GM23338 (cell line): ENCODE results near the gene PER3. TPM values are rescaled to one million over a fixed set of nuclear protein-coding genes. Genes with fewer than 3 reads are reported as not detected.

ENCODE experiments used
- ATAC-seq: fragments of 200-7000 bp; cut with Tn5 transposase; 3 replicates; pipeline ENCODE4 v1.9.1; 2020
- DNase-seq: peaks from one replicate; pipeline ENCODE4 v3.0.0-alpha.2; 2015; ENCODE audit warnings: low spot score
- H2AFZ ChIP-seq: fragments of 200-600 bp; sonication (generic); 2 replicates; pipeline ENCODE4 v1.8.0; 2016; ENCODE audit warnings: antibody characterized with exemption, mild to moderate bottlenecking, moderate library complexity
- H3F3A ChIP-seq: fragments of 200-600 bp; sonication (generic); replicated peaks from 2 replicates; pipeline ENCODE4 v1.8.0; 2017; ENCODE audit warnings: antibody characterized with exemption, mixed run types, low read depth
- H3K27ac ChIP-seq: fragments of 200-600 bp; sonication (generic); 2 replicates; pipeline ENCODE4 v1.6.1; 2016; ENCODE audit warnings: low read depth
- H3K27me3 ChIP-seq: fragments of 200-600 bp; sonication (generic); 2 replicates; pipeline ENCODE4 v1.8.0; 2016; ENCODE audit warnings: mild to moderate bottlenecking, mixed run types, moderate library complexity; ENCODE audit not compliant: insufficient read depth
- H3K36me3 ChIP-seq: fragments of 200-600 bp; sonication (generic); 2 replicates; pipeline ENCODE4 v1.8.0; 2016; ENCODE audit warnings: mild to moderate bottlenecking; ENCODE audit not compliant: insufficient read depth
- H3K4me1 ChIP-seq: fragments of 200-600 bp; sonication (generic); 2 replicates; pipeline ENCODE4 v1.8.0; 2016; ENCODE audit warnings: mild to moderate bottlenecking, moderate library complexity; ENCODE audit not compliant: insufficient read depth
- H3K4me2 ChIP-seq: fragments of 200-600 bp; sonication (generic); 2 replicates; pipeline ENCODE4 v1.7.1; 2017; ENCODE audit warnings: mixed run types
- H3K4me3 ChIP-seq: fragments of 200-600 bp; sonication (generic); 2 replicates; pipeline ENCODE4 v1.6.1; 2016; ENCODE audit warnings: mixed run types
- H3K79me2 ChIP-seq: fragments of 200-600 bp; sonication (generic); replicated peaks from 2 replicates; pipeline ENCODE4 v1.8.0; 2017; ENCODE audit warnings: mild to moderate bottlenecking; ENCODE audit not compliant: insufficient read depth
- H3K9me2 ChIP-seq: fragments of 200-600 bp; sonication (generic); 2 replicates; pipeline ENCODE4 v1.8.0; 2017; ENCODE audit not compliant: insufficient read depth
- H4K20me1 ChIP-seq: fragments of 200-600 bp; sonication (generic); replicated peaks from 2 replicates; pipeline ENCODE4 v1.8.0; 2017; ENCODE audit warnings: mild to moderate bottlenecking; ENCODE audit not compliant: insufficient read depth
- H3K27ac Mint-ChIP-seq: 2 replicates; pipeline ENCODE4 v1.8.0; 2020; ENCODE audit warnings: inconsistent platforms, mild to moderate bottlenecking, moderate library complexity, mixed read lengths
- H3K27me3 Mint-ChIP-seq: 3 replicates; pipeline ENCODE4 v1.8.0; 2022; ENCODE audit warnings: low read depth, mild to moderate bottlenecking, moderate library complexity, mixed read lengths, inconsistent platforms; ENCODE audit not compliant: insufficient read depth, poor library complexity
- H3K36me3 Mint-ChIP-seq: 3 replicates; pipeline ENCODE4 v1.8.0; 2021; ENCODE audit warnings: low read depth, mild to moderate bottlenecking, inconsistent platforms, moderate library complexity, mixed read lengths
- H3K4me1 Mint-ChIP-seq: 3 replicates; pipeline ENCODE4 v1.8.0; 2020; ENCODE audit warnings: mild to moderate bottlenecking, inconsistent platforms, mixed read lengths
- H3K4me3 Mint-ChIP-seq: 3 replicates; pipeline ENCODE4 v1.8.0; 2021; ENCODE audit warnings: moderate library complexity, mild to moderate bottlenecking, inconsistent platforms, mixed read lengths
- H3K9me3 Mint-ChIP-seq: 3 replicates; pipeline ENCODE4 v1.8.0; 2020; ENCODE audit warnings: moderate library complexity, mild to moderate bottlenecking, inconsistent platforms, mixed read lengths
- EZH2 ChIP-seq: fragments of 200-600 bp; sonication (generic); IDR thresholded peaks from one replicate; pipeline ENCODE4 v1.8.0; 2017; ENCODE audit warnings: antibody characterized with exemption, mild to moderate bottlenecking, low read depth; ENCODE audit not compliant: unreplicated experiment
- EZH2phosphoT487 ChIP-seq: fragments of 200-600 bp; sonication (generic); IDR thresholded peaks from one replicate; pipeline ENCODE4 v1.8.1; 2018; ENCODE audit warnings: antibody characterized with exemption; ENCODE audit not compliant: unreplicated experiment
- JUNB ChIP-seq: IDR thresholded peaks from one replicate; pipeline ENCODE4 v1.6.1; 2016; ENCODE audit warnings: antibody characterized with exemption; ENCODE audit not compliant: unreplicated experiment
- POLR2AphosphoS5 ChIP-seq: IDR thresholded peaks from 2 replicates; pipeline ENCODE4 v1.6.1; 2016; ENCODE audit warnings: antibody characterized with exemption, low read depth
- STAT1 ChIP-seq: IDR thresholded peaks from one replicate; pipeline ENCODE4 v1.6.1; 2016; ENCODE audit warnings: antibody characterized with exemption; ENCODE audit not compliant: unreplicated experiment
- ZNF114 ChIP-seq: fragments of 250-450 bp; sonication (Bioruptor Pico); IDR thresholded peaks from 2 replicates; pipeline ENCODE4 v1.5.0; 2020; ENCODE audit warnings: mild to moderate bottlenecking, moderate library complexity
- ZNF331 ChIP-seq: fragments of 250-450 bp; sonication (Bioruptor Pico); IDR thresholded peaks from 2 replicates; pipeline ENCODE4 v1.5.0; 2020; ENCODE audit warnings: low read depth, mild to moderate bottlenecking, moderate library complexity
- polyA plus RNA-seq: library from polyadenylated mRNA; unstranded; fragments of >200 nt; fragmentation: Nextera tagmentation; extraction: Ambion mirVana; gene quantifications from 2 replicates; pipeline ENCODE4 v1.2.1, GENCODE V29; 2016
- total RNA-seq: library from RNA; depleted of rRNA; stranded (reverse); fragments of >200 nt; shearing (Covaris generic); gene quantifications from 2 replicates; pipeline ENCODE4 v1.2.3, GENCODE V29; 2014
- TF ChIP-seq, protein P1 (sequence below), 2 experiments: fragments of 200-600 bp in 1 of 2; sonication (generic) in 1 of 2; conservative IDR thresholded peaks; 2 replicates each; pipeline versions ENCODE4 v1.5.1 to v1.6.1; 2016 to 2017; ENCODE audit warnings: antibody characterized with exemption in 2 of 2, low read depth in 2 of 2, mild to moderate bottlenecking in 2 of 2, moderate library complexity in 1 of 2
- TF ChIP-seq, protein P2 (sequence below): IDR thresholded peaks from 2 replicates; pipeline ENCODE4 v1.6.1; 2016; ENCODE audit warnings: antibody characterized with exemption
- TF ChIP-seq, protein P3 (sequence below): IDR thresholded peaks from one replicate; pipeline ENCODE4 v1.6.1; 2018; ENCODE audit warnings: antibody characterized with exemption; ENCODE audit not compliant: unreplicated experiment

The PER3 gene
- total and polyA plus RNA-seq, 2 experiments from 2014 or later, result 6.1 to 16.4 TPM

DNA sequence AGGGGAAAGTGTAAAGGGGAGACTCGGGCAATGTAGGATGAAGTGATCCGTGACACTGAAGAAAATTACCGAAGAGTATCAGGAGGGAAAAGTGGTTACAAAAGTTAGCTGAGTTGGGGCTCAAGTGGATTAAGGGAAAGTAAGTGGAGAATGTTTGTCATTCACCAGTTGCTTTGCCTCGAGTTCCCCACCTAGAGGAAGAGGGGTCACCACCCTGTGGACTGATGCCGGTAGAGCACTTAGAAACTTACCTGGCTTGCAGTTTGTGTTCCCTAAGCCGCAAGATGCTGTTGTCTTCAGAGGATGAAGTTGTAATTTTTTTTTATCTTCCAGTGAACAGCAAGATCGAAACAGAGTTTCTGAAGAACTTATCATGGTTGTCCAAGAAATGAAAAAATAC, 1.0 kb downstream of the PER3 start:
- Mint-ChIP-seq H3K4me1 (no peaks in the 10 kb centered on the region), H3K4me3 (peak overlapping the region; percentile 57), H3K36me3 (peaks cover 64% of the 10 kb centered on the region), H3K27ac (no peak overlapping the region), H3K9me3 (peaks cover 21% of the 10 kb centered on the region), H3K27me3 (peaks cover 17% of the 10 kb centered on the region)
- ATAC-seq (peak; percentile 6; the same call in 1 of the 3 replicates), DNase-seq (peak; percentile 56)
- no peak for TF ChIP-seq STAT1
- TF ChIP-seq, protein P1, sequence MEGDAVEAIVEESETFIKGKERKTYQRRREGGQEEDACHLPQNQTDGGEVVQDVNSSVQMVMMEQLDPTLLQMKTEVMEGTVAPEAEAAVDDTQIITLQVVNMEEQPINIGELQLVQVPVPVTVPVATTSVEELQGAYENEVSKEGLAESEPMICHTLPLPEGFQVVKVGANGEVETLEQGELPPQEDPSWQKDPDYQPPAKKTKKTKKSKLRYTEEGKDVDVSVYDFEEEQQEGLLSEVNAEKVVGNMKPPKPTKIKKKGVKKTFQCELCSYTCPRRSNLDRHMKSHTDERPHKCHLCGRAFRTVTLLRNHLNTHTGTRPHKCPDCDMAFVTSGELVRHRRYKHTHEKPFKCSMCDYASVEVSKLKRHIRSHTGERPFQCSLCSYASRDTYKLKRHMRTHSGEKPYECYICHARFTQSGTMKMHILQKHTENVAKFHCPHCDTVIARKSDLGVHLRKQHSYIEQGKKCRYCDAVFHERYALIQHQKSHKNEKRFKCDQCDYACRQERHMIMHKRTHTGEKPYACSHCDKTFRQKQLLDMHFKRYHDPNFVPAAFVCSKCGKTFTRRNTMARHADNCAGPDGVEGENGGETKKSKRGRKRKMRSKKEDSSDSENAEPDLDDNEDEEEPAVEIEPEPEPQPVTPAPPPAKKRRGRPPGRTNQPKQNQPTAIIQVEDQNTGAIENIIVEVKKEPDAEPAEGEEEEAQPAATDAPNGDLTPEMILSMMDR (conservative IDR thresholded peaks at IDR 0.05; ENCODE audit: low read depth in 2 of 2), result peak; percentile 37 to 42; a peak in 3 of 4 replicates
- no peak for TF ChIP-seq EZH2phosphoT487
- no peaks in the 10 kb centered on the region for H3K79me2 ChIP-seq
- H4K20me1 ChIP-seq, result no peaks in the 10 kb centered on the region
- H3F3A ChIP-seq, result no peaks in the 10 kb centered on the region
- 0 out of 2 replicates have a peak, but pooled peaks cover 4% of the 10 kb centered on the region for H3K4me1 ChIP-seq
- H3K4me3 ChIP-seq, result peak overlapping the region; percentile 63
- H3K27me3 ChIP-seq, result peaks cover 9% of the 10 kb centered on the region
- no peak overlapping the region for H3K27ac ChIP-seq
- H3K36me3 ChIP-seq, result peaks cover 36% of the 10 kb centered on the region
- no peaks in the 10 kb centered on the region; the same call in 1 of the 2 replicates for H3K9me2 ChIP-seq
- no peak overlapping the region for H2AFZ ChIP-seq
- peak overlapping the region; percentile 78 for H3K4me2 ChIP-seq

GRCh38 chr1:7786795-7787194, 2.7 kb downstream of the PER3 start:
- Mint-ChIP-seq H3K36me3 (peaks cover 73% of the 10 kb centered on the region), H3K27me3 (peaks cover 17% of the 10 kb centered on the region)
- H3F3A ChIP-seq, result no peaks in the 10 kb centered on the region
- no peak for TF ChIP-seq STAT1
- TF ChIP-seq EZH2, result no peak
- TF ChIP-seq JUNB, result no peak
- TF ChIP-seq, protein P2, sequence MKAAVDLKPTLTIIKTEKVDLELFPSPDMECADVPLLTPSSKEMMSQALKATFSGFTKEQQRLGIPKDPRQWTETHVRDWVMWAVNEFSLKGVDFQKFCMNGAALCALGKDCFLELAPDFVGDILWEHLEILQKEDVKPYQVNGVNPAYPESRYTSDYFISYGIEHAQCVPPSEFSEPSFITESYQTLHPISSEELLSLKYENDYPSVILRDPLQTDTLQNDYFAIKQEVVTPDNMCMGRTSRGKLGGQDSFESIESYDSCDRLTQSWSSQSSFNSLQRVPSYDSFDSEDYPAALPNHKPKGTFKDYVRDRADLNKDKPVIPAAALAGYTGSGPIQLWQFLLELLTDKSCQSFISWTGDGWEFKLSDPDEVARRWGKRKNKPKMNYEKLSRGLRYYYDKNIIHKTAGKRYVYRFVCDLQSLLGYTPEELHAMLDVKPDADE, result no peak
- no peak for TF ChIP-seq ZNF114 (CRISPR knock-in tag)
- TF ChIP-seq, protein P3, sequence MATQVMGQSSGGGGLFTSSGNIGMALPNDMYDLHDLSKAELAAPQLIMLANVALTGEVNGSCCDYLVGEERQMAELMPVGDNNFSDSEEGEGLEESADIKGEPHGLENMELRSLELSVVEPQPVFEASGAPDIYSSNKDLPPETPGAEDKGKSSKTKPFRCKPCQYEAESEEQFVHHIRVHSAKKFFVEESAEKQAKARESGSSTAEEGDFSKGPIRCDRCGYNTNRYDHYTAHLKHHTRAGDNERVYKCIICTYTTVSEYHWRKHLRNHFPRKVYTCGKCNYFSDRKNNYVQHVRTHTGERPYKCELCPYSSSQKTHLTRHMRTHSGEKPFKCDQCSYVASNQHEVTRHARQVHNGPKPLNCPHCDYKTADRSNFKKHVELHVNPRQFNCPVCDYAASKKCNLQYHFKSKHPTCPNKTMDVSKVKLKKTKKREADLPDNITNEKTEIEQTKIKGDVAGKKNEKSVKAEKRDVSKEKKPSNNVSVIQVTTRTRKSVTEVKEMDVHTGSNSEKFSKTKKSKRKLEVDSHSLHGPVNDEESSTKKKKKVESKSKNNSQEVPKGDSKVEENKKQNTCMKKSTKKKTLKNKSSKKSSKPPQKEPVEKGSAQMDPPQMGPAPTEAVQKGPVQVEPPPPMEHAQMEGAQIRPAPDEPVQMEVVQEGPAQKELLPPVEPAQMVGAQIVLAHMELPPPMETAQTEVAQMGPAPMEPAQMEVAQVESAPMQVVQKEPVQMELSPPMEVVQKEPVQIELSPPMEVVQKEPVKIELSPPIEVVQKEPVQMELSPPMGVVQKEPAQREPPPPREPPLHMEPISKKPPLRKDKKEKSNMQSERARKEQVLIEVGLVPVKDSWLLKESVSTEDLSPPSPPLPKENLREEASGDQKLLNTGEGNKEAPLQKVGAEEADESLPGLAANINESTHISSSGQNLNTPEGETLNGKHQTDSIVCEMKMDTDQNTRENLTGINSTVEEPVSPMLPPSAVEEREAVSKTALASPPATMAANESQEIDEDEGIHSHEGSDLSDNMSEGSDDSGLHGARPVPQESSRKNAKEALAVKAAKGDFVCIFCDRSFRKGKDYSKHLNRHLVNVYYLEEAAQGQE, result no peak
- no peak for TF ChIP-seq POLR2AphosphoS5
- no peak for TF ChIP-seq ZNF331

More at GRCh38 chr1:7786795-7787194, 2.7 kb downstream of the PER3 start:
- no peaks in the 10 kb centered on the region for H4K20me1 ChIP-seq
- H3K9me2 ChIP-seq, result no peaks in the 10 kb centered on the region; the same call in 1 of the 2 replicates
- Mint-ChIP-seq H3K4me1 (no peaks in the 10 kb centered on the region), H3K27ac (no peak overlapping the region), H3K9me3 (peaks cover 37% of the 10 kb centered on the region), H3K4me3 (no peak overlapping the region)
- no peak overlapping the region for H3K4me3 ChIP-seq
- H2AFZ ChIP-seq, result no peak overlapping the region
- DNase-seq (no peak), ATAC-seq (no peak)
- H3K36me3 ChIP-seq, result peaks cover 53% of the 10 kb centered on the region
- H3K4me2 ChIP-seq, result no peak overlapping the region
- no peaks in the 10 kb centered on the region for H3K79me2 ChIP-seq
- peaks cover 9% of the 10 kb centered on the region for H3K27me3 ChIP-seq
- H3K4me1 ChIP-seq, result 0 out of 2 replicates have a peak, but pooled peaks cover 4% of the 10 kb centered on the region
- H3K27ac ChIP-seq, result no peak overlapping the region
